Hematopoietic multipotent progenitor cell treated with erythropoietin and hydrocortisone succinate and interleukin-3 and kit ligand, for 15 days (in vitro differentiated cells): Measurements from ENCODE around the gene OSBPL5.

ENCODE experiments used
- DNase-seq: peaks from one replicate; pipeline ENCODE4 v3.0.0-alpha.2; 2015; ENCODE audit warnings: low spot score

Gene OSBPL5, protein sequence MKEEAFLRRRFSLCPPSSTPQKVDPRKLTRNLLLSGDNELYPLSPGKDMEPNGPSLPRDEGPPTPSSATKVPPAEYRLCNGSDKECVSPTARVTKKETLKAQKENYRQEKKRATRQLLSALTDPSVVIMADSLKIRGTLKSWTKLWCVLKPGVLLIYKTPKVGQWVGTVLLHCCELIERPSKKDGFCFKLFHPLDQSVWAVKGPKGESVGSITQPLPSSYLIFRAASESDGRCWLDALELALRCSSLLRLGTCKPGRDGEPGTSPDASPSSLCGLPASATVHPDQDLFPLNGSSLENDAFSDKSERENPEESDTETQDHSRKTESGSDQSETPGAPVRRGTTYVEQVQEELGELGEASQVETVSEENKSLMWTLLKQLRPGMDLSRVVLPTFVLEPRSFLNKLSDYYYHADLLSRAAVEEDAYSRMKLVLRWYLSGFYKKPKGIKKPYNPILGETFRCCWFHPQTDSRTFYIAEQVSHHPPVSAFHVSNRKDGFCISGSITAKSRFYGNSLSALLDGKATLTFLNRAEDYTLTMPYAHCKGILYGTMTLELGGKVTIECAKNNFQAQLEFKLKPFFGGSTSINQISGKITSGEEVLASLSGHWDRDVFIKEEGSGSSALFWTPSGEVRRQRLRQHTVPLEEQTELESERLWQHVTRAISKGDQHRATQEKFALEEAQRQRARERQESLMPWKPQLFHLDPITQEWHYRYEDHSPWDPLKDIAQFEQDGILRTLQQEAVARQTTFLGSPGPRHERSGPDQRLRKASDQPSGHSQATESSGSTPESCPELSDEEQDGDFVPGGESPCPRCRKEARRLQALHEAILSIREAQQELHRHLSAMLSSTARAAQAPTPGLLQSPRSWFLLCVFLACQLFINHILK

DNA sequence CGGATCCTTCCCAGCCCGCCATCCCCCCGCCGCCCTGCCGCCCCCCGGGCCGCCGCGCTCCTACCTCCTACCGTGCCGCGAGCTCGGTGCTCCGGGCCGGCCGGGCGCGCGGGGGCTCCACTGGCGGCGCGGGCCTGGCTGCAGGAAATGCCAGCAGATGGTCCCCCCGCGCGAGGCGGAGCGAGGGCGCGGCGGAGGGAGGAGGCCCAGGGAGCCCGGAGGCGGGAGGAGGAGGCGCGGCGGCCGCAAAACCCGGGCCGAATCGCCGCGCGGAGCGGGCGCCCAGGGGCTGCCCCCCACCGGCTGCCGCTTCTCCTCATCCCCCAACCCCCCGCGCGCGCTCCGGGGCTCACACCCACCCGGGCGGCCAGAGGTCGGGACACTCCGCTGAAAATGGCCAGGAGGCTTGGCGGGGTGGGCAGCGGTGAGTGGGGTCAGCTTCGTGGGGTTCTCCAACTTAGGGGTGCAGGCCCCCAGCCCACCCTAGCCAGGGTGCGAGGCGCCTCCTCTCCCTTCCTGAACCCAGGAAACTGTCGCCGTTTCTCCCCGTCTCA is at the start of gene OSBPL5:
OSBPL5 (minus strand) TSS at position 159 of the 554 bp plus-strand sequence. CDS start 36,162 bp downstream, outside the sequence.
- peak; percentile 53 for DNase-seq

DNA sequence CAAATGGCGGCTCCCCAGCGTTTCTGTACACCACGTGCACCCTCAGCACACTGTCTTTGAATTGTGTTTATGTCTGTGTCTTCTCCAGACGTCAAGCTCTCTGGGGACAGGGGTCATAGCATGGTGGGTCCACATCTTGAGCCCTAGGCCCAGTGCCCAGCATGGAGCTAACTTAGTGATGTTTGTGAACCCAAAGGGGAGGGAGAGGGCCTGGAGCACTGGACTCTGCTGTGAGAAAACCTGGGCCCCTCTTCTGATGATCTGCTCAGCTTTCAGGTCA is 49.2 kb upstream of the OSBPL5 start:
- DNase-seq: no peak

DNA sequence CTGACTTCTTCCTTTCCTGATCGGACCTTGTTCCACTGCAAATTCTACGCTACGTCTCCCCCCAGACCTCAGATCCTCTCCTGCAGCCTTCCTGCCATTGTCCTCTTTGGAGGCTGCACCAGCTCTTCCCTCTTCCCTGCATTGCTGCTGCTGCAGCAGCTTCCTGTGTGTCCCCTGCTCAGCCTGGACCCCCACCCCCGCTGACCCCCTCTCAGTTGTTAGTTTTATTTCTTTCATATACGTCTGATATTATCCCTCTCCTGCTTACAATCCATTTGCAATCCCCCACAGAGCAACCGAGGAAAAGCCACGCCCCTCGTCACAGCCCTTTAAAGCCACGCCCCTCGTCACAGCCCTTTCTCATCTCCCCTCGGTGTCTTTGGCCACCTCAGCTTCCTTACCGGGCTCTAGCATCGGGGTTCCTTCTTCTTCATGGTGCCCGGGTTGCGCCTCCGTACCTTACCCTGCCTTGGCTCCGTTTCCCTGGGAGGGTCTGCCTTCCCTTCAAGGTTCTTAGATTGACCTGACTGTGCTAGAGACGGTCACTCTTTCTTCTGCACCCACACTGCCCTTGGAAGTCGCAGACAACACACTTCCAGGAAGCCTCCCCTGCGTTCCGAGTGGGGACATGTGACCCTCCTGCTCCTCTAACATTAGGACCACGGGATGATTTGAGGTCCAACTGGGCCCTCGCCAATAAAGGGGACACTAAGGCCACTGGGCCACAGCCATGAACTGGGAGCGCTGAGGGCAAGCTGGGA is 48.7 kb upstream of the OSBPL5 start:
- no peak for DNase-seq

DNA sequence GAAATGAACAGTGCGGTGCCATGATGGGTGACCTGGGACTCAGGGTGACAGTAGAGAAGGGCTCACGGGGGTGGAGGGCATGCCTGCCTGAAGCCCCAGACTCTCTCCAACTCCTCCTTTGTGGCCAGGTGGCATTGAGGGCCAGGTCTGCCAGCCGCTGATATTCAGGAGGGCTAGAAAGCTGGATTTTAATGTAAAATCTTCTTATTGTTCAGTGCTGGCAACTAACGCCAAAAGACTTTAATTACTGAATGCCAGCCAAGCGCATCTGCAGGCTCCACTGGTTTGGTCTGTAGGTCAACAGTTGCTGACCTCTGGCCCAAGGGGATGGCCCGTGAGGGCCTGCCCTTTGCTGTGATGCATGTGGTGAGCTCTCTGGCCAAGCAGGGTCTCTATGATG is 43.2 kb upstream of the OSBPL5 start:
- DNase-seq: no peak

DNA sequence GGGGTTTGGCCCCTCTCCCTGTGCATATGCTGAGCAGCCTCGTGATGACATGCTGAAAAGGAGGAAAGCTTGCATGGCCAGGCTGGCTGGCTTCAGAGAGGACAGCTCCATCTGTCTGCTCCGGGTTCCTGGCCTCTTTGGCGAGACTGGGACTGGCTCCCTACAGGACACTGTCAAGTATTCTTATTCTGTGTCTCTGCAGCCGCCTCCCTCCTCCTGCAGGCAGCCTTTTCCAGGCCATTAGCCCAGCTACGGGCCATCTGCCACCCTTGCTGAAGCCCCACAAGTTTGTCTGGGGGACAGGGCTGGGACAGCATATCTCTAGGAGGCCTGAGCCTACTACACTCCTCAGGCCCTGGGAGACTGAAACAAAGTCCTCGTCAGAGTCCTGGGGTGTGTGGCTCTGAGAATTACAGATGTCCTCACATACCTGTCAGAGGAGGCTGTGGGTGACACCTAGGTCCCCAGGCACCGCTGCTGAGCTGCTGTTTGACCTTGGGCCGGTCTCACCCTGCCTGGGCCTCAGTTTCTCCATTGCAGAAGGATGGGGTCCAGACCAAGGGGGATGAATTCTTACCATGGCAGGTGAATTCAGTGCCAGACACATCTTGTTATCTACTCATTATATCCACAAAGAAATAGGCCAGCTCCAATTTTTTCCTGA is 42.5 kb upstream of the OSBPL5 start:
- no peak for DNase-seq

DNA sequence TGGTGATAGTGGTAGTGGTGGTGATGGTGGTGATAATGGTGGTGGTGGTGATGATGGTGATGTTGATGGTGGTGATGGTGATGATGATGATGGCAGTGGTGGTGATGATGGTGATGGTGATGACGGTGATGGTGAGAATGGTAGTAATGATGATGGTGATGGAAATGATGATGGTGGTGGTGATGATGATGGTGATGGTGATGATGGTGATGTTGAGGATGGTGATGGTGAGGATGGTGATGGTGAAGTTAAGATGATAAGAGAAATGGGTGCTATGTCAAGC is 41.8 kb upstream of the OSBPL5 start:
- no peak for DNase-seq

DNA sequence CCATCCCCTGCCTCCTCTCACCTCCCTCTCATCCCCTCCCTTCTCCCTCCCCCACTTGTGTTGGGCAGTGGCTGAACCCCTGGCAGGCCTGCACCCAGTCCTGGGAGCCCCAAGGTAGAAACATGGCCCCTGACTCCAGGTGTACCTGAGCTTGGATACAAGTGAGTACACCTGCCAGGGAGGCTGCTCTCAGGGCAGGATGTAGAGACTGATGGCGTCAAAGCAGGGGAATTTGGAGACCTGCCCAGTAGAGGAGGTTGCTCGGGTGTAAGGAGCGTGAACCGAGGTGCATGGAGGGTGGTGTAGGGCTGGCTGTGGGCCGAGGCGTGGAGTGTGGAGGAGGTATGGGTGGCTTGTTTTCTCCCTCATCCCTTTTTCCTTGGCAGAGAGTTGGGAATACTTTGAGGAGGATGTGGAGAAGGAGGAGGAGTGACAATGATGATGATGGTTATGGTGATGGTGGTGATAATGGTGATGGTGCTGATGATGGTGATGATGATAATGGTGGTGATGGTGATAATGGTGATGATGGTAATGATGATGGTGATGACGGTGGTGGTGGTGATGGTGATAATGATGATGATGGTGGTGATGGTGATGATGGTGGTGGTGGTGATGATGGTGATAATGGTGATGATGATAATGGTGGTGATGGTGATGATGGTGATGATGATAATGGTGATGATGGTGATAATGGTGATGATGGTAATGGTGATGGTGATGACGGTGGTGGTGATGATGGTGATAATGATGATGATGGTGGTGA is 41.2 kb upstream of the OSBPL5 start:
- no peak for DNase-seq

DNA sequence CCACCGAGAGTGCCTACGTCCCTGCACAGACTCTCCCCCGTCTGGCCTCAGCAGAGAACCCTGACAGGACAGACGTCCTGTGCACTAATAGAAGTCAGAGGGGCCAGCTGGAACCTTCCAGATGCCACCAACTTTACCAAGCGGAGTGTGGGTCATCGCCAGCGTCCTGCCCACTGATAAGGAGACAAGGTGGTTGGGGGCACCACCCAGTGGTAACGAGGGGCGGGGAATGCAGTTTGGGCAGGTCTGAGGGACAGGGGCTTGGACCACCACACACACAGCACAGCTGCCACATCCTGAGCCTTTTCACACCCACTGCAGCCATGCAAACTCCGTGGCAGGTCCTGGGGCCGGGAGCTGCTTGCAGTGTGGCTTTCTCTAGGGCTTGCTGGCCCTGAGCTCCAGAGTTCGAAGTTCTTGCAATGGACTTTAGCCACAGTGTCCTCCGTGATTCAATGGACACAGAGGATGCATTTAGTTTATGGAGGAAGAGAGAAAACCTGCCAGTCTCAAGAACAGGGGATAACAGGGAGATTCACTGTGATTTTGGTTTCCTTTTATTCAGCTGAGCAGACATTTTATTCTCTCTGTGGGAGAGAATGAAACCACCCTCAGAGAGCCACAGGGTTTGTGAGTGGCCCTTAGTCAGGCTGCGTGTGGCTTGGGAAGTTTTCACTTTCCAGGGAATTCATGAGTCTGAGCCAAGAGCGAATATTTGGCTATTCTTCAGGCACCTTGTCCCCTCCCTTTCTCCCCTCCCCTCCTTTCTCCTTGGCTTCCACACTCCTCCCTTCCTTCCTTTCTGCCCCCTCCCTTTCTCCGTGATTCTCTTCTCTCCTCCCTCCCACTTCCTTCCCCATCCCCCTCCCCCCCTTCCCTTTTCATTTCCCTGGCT is 40.4 kb upstream of the OSBPL5 start:
- no peak for DNase-seq

DNA sequence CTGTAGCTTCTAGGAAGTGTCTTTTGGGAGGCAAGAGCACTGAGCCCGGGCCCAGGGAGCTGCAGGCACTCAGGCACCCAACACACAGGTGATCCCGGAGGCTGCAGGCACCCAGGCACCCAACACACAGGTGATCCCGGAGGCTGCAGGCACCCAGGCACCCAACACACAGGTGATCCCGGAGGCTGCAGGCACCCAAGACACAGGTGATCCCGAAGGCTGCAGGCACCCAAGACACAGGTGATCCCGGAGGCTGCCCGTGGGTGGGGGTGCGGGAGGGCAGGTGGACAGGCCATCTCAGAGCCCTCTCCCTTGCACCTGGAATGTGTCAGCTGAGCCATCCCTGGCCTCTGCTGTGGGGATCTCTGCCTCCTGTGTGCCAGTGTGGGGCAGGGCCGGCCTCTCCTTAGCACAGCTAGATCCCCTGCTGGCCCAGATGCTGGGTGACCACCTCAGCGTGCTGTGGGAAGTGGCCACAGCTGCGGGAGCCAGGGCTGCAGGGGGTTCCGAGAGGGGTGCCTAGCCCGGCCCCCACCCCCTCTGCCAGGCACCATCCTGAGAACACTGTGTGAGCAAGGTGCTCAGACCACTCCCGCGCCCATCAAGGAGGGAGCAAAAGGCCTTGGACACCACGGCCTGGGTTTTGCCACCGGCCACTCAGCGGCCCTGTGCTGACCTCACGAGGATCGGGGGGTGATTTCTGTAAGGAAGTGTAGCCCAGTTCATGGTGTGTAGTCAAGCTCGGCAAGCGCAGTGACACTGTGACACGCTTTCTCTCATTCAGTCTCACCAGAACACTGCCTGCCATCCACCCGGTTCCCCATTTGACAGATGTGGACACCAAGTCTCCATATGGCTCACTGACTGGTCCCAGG is 39.3 kb upstream of the OSBPL5 start:
- no peak for DNase-seq

DNA sequence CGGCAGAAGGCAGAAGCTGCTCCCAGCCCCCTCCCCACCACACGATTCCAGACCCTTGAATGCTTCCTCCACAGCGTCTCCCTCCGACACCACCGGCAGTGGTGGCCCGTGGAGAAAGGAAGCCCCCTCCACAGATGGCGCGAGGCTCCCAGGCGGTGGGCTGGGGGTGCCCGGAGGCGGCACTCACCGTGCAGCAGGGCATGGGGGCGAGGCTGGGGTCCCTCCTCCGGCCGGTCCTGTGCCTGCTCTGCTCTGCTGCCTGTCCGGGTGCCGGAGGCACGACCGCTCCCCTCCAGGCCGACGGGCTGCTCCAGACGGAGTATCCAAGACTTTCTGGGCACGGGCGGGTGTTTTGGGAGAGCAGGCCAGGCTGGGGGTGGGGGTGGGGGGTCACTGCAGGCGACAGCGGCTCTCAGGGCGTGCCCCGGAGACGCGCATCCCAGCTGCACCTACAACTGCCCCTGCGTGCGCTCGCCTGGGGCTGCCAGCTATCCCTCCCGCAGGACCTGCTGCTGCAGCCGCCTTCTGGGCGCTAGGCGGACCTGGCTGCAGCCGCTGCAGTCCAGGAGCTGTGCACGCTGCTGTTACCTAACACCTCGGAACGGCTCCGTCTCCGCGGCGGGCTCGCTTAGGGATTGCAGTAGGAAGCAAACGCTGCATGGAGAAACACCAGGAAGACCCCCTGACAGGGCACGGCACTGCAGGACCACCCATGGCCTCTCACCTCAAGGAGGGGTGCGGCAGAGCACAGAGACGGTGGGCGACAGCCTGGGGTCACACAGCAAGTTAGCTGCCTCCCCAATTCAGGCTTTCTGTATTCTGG is 38.3 kb upstream of the OSBPL5 start:
- DNase-seq: no peak

DNA sequence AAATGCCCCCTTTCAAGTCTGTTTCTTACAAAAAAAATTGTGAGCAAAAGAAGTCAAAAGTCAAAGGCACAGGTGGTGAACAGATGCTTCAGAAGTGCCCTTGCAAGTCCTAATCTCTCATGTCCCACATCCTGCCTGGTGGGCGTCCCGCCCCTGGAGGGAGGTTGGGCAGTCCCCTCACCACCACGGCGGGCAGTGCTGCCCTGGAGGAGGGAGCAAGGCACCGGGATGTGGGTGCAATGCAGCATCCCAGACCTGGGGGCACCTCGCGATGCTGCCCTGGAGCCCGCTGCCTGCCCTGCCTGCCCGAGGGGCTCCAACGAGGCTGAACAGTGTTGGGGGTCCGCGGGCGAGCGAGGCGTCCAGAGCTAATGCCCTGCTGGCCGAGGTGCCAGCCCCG is 37.6 kb upstream of the OSBPL5 start:
- no peak for DNase-seq

DNA sequence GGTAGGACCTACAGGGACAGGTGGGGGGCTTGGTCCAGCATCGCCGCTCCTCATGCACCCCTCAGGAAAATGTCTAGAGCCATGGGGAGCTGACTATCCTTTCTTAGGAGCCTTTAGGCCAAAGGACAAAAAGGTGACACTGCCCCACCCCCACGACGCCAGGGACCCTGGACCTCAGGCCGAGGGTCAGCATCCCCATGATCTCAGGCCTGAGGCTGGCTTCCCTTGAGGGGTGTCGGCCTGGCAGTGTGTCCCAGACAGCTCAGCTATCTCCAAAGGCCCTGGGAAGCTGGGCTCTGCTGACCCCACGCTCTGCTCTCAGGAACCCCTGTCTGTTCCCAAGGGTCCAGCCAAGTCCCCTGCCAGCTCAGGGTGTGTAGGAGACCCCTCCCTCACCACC is 37.2 kb upstream of the OSBPL5 start:
- DNase-seq: no peak

DNA sequence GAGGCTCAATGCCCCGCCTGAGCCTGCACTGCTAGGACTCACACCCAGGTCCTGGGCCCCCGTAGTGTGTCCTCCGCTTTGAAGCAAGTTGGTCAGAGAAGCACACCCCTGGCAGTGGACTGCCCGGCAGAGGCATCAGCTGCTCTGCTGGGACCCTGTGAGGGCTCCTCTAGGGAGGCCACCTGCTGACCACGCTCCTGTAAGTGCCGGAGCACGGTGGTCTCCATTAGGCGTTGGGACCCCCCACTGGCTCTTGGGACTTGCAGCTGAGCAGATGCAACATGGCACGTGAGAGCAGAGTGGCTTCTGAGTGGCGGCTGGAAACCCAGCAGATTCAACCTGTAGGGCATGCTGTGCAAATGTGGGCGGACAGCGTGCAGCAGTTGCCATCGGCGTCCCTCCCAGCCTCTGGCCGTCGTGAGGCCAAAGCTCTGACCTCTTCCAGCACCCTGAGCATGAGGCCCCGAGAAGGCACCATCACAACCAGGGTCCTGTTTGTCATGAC is 36.6 kb upstream of the OSBPL5 start:
- DNase-seq: no peak

DNA sequence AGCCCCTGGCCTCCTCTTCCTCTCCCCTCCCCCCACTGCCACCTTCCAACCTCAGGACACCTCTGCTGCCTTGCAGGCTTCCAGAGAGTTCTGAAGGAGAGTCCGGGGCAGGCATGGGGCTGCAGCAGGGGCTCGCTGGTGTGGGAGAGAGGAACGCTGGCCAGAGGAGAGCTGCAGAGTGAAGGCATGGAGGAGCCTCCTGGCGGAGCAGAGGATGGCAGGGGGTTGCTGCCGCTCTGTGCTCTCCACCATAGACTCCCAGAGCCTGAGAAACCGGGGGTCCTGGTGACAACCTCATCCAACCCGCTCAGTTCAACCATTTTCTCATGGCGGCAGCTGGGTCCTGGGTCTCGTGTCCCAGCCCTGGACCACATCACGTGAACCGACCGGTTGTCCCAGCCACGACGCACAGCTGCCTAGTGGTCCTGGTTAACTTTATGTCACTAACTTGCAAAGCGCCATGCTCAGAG is 36.0 kb upstream of the OSBPL5 start:
- no peak for DNase-seq

DNA sequence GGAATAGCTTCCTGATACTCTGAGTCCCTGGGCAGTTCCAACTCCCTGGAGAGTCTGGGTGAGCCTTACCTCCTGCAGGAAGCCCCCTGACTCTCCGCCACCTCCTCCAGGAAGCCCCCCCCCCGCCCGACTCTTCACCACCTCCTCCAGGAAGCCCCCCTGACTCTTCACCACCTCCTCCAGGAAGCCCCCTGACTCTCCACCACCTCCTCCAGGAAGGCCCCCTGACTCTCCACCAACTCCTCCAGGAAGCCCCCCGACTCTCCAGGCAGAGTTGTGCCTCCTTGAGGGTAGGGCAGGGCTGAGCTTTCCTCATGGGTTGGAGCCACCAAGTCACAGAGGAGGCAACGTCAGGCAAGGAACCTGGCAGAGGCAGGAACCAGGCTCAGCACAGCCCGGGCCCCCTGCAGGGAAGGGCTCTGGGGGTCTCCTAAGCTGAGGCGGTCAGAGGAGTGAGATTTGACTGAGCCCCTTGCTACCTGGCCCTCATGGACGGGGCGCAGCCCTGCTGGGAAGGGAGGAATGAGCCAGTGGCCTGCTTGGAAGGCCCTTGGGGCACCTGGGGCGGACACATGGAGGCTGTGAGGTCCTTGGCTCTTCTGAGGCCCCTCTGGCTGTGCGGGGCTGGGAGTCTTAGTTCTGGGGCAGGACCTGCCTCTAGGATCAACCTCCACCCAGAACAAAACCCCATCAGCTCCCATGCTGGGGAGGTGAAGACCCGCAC is 35.4 kb upstream of the OSBPL5 start:
- no peak for DNase-seq

DNA sequence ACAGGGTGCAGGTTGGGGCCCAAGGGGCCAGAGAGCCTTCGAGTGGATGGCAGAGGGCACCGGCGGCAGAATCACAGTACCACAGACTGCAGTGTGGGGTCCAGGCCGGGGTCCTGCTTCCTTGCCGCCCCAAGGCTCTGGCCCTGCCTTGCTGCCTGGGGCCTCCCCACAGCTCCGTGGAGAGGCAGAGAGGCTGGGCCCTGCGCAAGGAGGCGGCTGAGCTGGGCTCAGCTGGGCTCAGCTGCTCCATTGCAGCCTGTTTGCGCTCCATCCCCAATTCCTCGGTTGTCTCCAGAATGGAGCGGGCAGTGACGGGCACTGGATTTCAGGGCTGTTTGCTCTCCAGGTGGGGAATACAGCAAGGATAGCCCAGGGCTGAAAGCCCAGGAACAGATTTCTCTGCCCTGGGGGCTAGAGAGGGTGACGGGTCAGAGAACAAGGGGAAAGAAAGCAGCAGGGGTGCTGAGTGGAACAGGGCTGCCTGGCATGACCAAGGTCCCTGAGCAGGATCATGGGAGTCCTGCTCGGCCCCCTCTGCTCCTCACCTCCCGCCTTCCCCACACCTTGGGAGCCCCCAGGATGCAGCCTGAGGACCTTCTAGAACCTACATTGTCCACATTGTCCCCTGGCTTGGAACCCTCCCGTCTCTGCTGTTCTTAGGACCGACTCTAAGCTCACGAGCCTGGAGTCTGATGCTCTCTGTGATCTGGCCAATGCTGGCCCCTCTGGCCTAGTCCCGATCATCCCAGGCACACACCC is 34.6 kb upstream of the OSBPL5 start:
- DNase-seq: no peak

DNA sequence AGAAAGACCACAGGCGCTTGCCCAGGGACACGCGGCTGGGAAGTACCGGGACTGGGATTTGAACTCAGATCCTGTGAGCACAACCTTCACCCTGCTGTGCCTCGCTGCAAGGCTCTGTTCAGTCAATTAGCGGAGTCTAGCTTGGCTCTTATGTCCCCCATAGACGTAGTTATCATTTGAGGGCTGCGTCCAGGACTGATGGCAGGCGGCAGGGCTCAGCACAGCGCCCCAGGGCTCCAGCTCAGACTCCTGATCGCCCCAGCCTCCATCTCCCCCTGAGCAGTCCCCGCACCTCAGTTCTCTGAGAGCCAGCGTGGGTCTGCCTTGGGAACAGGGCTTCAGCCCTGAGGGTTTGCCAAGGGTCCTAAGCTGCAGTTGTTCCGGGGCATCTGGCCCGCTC is 33.7 kb upstream of the OSBPL5 start:
- DNase-seq: no peak
